Heart left ventricle (tissue), 13 donors: ENCODE measurements around the gene RPS29.

Experiments used
- POLR2A ChIP-seq, 2 donors: fragments of 450-650 bp; IDR thresholded peaks; one replicate each; pipeline ENCODE4 v1.6.1; 2017; ENCODE audit warnings: antibody characterized with exemption in 2 of 2, mild to moderate bottlenecking in 2 of 2, moderate library complexity in 2 of 2
- TF ChIP-seq, protein P1 (sequence below), 12 donors: fragments of 200-600 bp; sonication (generic) in 4 of 12; IDR thresholded peaks; one replicate each; pipeline versions ENCODE4 v1.5.0 to v1.8.0; 2018 to 2022; ENCODE audit warnings: antibody characterized with exemption in 12 of 12, mild to moderate bottlenecking in 5 of 12
- donor health status: ischemic (EF 13 %, LVEDD 7.1; RV severe dilation, severe dysfunction).
- donor health status: DM: no; HTN: yes; CAD: no.
- donor health status: DM: no; HTN: no; CAD: no.
- donor health status: ischemic (EF 25% LVEDD 6.9; RV normal size, moderate dysfunction).
- donor health status: ischemic (EF 25% LVEDD 5.7; RV mildly dilated, moderate dysfunction).
- donor health status: ischemic (EF 35%, LVEDD 5.7; RV mildly dilated, moderate dysfunction).
- donor health status: nonischemic (EF 11% LVEDD 7.7; RV severe dilation, severe dysfunction).
- donor health status: DM: yes; HTN: yes; CAD: no.
- donor health status: PGD.
- donor health status: ischemic (EF 29% LVEDD 5.4; RV normal size, mild dysfunction).
- donor health status: nonischemic (EF 23%, LVEDD 6.1; RV moderate dilation, normal function).

DNA sequence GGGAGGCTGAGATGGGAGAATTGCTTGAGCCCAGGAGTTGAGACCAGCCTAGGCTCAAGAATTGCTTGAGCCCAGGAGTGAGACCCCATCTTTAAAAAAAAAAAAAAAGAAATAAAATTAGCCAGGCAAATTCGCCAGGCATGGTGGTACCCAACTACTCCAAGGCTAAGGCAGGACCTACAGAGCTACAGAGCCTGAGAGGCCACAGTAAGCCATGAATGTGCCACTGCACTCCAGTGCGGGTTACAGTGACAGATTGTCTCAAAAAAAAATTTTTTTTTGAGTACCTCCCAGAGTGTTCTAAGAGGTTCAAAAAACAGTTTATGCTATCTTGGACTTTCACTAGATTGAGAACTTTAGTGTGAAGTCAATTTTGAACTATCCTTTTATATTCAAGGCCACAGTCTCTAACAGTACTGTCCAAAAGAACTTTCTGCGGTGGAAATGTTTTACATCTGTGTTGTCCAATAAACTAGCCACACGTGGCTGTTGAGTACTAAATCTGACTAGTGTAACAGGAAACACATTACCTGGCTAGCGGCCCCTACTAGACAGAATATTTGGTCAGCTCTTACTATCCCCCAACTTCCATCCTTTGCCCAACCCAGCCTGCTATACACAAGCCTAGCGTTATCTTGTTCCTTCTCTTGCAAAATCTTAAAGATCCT is 31.8 kb upstream of the RPS29 start:
- TF ChIP-seq POLR2A (IDR thresholded peaks at IDR 0.05): no peak
- TF ChIP-seq, protein P1, sequence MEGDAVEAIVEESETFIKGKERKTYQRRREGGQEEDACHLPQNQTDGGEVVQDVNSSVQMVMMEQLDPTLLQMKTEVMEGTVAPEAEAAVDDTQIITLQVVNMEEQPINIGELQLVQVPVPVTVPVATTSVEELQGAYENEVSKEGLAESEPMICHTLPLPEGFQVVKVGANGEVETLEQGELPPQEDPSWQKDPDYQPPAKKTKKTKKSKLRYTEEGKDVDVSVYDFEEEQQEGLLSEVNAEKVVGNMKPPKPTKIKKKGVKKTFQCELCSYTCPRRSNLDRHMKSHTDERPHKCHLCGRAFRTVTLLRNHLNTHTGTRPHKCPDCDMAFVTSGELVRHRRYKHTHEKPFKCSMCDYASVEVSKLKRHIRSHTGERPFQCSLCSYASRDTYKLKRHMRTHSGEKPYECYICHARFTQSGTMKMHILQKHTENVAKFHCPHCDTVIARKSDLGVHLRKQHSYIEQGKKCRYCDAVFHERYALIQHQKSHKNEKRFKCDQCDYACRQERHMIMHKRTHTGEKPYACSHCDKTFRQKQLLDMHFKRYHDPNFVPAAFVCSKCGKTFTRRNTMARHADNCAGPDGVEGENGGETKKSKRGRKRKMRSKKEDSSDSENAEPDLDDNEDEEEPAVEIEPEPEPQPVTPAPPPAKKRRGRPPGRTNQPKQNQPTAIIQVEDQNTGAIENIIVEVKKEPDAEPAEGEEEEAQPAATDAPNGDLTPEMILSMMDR (IDR thresholded peaks at IDR 0.05): no peak
